GM18909 (cell line): ENCODE data around the gene CREBBP.

Experiments
- ATAC-seq: cut with Tn5 transposase; IDR thresholded peaks from one replicate; pipeline ENCODE4 v1.9.1; 2021; ENCODE audit warnings: mild to moderate bottlenecking; ENCODE audit not compliant: unreplicated experiment, poor library complexity

Gene CREBBP

GRCh38 chr16:3745751-3746355, 134.7 kb downstream of the CREBBP start:
- ATAC-seq = no peak

- ATAC-seq = no peak
Observed at GRCh38 chr16:3744018-3744417, 136.5 kb downstream of the CREBBP start.

- ATAC-seq = no peak
Observed at GRCh38 chr16:3740934-3741333, 139.6 kb downstream of the CREBBP start.

GRCh38 chr16:3740186-3740585, 140.3 kb downstream of the CREBBP start:
- ATAC-seq = no peak

- no peak for ATAC-seq
Observed at GRCh38 chr16:3739636-3740035, 140.9 kb downstream of the CREBBP start.

- no peak for ATAC-seq
Observed at GRCh38 chr16:3738541-3738940, 142.0 kb downstream of the CREBBP start.

GRCh38 chr16:3738128-3738527, 142.4 kb downstream of the CREBBP start:
- ATAC-seq = no peak

- no peak for ATAC-seq
Observed at GRCh38 chr16:3737181-3737580, 143.3 kb downstream of the CREBBP start.

- no peak for ATAC-seq
Observed at GRCh38 chr16:3736116-3736515, 144.4 kb downstream of the CREBBP start.

- no peak for ATAC-seq
Observed at GRCh38 chr16:3735541-3735940, 145.0 kb downstream of the CREBBP start.

- ATAC-seq = no peak
Observed at GRCh38 chr16:3734758-3735221, 145.7 kb downstream of the CREBBP start.

- ATAC-seq = no peak
Observed at GRCh38 chr16:3734084-3734757, 146.3 kb downstream of the CREBBP start.

- no peak for ATAC-seq
Observed at GRCh38 chr16:3732171-3732570, 148.3 kb downstream of the CREBBP start.

- ATAC-seq = no peak
Observed at GRCh38 chr16:3731126-3731935, 149.2 kb downstream of the CREBBP start.

GRCh38 chr16:3730161-3731125, 150.1 kb downstream of the CREBBP start:
- ATAC-seq = no peak

- ATAC-seq = no peak
Observed at GRCh38 chr16:3729161-3730112, 151.1 kb downstream of the CREBBP start.

- no peak for ATAC-seq
Observed at GRCh38 chr16:3728424-3729160, 151.9 kb downstream of the CREBBP start.

GRCh38 chr16:3727806-3728381, 152.6 kb downstream of the CREBBP start:
- no peak for ATAC-seq
